COLO829 (cell line): ENCODE measurements around the gene IQGAP1.
A peak's percentile ranks its signal among the peaks of the same experiment; 100 is the strongest.

Experiments
- DNase-seq: peaks from one replicate; pipeline ENCODE4 v3.0.0; 2012; ENCODE audit warnings: low spot score

IQGAP1 gene

DNA sequence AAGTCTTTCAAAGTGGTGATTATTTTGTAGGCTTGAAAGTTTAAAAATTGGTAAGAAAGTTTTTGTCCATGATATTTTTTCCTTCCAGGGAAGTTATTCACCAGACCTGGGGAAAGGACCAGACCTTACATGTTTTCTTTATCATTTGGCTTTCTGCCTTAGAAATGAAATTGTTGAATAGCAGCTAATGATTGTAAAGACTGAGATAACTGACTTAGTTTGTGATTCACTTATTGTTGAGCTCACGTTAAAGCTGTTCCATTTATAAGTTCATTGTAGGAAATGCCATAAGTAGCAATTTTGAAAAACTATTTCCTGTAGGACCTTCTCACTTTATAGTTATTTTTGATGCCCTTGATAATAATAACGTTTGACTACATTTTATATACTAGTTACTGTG is 51.9 kb downstream of the IQGAP1 start:
- no peak for DNase-seq

DNA sequence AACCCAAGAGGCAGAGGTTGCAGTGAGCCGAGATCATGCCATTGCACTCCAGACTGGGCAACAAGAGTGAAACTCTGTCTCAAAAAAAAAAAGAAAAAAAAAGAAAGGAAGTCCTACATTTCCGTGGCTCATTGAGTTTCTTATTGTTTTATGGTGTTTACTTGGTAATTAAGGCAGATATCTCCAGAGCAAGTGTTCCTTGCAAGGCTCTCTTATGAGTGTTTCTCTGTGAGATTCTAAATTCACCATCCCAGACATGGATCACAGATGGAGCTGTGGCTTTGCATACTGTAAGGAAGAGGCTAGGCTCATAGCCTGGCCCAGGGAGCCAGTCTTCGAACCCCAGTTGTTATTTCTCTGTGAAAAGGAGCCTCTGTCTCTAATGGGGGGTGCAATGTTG is 53.0 kb downstream of the IQGAP1 start:
- DNase-seq = no peak

DNA sequence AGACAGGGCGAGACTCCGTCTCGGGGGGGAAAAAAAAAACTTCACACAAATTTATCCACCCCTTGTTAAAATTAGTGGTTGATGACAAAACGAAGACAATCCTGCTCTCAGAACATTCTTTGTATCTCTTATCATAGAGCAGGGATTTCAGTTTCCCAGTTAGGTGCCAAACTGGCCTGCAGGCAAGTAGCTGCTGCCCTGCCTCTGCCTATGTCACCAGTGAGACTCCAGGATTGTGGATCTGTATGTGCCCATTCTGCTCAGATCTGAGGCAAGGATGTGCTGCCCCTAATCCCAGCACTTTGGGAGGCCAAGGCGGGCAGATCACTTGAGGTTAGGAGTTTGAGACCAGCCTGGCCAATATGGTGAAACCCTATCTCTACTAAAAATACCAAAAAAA is 54.4 kb downstream of the IQGAP1 start:
- no peak for DNase-seq

DNA sequence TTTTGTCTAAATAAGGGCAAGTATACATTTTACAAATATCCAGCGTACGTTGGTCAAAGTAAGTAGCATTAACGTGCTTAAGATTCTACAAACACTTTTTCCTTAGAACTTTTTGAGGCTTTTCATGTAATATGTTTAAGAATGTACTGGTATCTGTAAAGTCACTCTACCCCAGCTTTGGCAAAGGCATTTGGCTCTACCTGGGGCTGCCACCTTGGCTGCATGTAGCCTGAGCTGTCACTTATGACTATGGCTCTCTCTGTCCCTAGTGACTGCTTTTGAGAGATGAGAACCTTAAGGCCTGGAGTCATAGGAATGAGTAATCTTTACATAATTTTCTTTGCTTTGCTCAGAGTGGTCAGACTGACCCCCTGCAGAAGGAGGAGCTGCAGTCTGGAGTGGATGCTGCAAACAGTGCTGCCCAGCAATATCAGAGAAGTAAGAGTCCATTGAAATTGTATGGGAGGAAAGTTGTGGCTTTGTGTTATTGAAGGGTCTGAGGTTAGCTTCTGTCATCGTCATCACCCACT is 61.2 kb downstream of the IQGAP1 start:
- no peak for DNase-seq

DNA sequence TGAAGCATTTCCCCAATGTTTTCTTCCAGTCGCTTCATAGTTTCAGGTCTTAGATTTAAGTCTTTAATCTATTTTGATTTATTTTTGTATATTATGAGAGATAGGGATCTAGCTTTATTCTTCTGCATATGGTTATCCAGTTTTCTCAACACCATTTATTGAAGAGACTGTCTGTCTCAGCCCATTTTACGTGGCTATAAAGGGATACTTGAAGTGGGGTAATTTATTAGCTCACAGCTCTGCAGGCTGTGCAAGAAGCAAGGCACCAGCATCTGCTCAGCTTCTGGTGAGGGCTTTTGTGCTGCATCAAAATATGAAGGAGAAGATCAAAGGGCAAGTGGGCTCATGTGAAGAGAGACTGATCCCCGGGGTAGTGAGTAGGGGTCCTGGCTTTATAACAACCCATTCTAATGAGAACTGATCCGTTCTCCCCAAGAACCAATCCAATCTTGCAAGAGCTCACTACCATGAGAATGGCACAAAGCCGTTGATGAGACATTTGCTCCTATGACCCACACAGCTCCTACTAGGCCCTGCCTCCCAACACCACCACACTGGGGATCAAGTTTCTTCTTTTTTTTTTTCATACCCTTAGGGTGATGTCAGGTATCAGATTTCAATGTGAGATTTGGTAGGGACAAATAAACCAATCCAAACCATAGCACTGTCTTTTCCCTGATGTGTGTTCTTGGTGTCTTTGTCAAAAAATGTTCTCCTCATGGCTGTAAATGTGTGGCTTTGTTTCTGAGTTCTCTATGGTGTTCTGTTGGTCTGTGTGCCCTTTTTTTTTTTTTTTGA is 63.2 kb downstream of the IQGAP1 start:
- DNase-seq = no peak

DNA sequence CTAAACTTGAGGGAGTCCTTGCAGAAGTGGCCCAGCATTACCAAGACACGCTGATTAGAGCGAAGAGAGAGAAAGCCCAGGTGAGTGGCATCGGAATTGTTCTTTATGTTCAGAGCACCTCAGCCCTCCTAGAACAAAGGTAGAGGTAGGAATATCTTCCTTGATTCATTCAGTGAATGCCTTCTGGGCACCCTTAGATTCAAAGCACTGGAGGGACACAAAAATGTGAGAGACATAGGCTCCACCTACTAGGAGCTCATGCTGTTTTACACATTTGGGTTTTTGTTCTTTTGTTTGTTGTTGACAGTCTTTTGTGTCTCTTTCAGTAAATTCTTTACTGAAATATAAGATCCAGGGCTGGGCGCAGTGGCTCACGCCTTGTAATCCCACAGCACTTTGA is 68.2 kb downstream of the IQGAP1 start:
- DNase-seq = no peak

DNA sequence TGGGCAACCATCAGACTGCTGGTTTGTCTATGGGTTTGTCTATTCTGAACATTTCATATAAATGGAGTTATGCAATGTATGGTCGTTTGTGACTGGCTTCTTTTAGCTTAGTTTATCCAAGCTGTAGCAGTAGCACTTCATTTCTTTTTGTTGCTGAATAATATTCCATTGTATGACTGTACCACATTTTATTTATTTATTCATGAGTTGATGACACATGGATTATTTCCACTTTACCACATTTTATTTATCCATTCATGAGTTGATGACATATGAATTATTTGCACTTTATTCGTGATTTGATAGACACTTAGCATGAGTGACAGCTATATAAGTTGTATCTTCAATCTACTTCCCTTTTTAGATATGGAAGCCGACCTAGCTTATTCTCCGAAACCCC is 70.0 kb downstream of the IQGAP1 start:
- no peak for DNase-seq

DNA sequence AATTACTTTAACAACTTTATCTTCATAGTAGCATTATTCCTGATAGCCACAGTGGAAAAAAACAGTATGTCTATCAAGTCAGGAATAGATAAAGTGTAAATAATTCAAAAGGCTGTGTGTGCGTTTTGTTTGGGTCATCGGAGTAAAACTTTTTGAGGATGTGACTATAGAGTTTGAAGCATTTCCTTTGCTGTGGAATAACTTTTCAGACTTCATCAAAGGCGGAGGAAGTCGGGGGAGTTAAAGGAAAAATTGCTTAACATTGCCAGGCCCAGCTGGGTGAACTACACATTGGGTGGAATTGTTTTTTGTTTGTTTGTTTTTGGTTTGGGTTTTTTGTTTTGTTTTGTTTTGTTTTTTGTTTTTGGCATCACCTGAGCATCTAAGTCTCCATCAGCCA is 71.3 kb downstream of the IQGAP1 start:
- DNase-seq = no peak

DNA sequence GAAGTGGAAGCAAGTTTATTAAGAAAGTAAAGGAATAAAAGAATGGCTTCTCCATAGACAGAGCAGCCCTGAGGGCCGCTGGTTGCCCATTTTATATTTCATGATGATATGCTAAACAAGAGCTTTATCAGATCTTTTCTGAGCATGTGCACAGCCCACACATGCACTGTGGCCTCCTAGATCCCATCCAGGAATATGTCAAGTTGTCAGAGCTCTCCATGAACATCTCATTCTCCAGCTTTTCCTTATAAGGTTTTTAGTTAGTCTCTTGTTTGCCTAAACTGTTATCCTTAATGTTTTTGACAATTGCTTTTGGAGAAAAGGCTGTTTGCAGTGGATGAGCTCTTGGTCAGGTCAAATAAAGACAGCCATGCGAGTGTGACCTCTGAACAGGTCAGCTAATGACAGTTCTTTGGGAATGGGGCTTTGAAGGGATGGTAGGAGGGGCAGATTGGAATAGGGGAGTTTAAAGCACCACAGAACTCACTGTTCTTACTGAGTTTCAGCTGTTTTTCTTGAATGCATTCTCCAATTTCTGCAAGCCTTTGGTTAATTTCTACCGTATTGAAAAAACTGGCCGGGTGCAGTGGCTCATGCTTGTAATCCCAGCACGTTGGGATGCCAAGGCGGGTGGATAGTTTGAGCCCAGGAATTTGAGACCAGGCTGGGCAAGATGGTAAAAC is 72.2 kb downstream of the IQGAP1 start:
- no peak for DNase-seq

DNA sequence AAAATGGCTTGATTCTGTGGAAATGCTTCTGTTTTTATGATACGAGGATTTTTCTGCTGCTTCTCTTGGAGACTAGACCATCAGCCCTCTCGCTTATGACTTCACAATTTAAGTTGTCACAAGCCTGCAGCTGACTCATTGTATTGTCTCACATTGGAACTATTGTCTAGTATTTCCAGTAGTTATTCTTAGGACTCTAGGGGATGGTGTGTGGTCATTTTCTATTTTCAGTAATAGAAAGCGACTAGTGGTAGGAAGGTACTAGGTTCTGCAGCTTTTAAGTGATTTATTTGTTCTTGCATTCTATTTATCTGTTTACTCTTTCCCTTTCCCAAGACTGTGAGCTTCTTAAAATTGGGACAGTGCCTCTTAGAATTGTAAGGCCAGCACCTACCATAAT is 75.3 kb downstream of the IQGAP1 start:
- no peak for DNase-seq

DNA sequence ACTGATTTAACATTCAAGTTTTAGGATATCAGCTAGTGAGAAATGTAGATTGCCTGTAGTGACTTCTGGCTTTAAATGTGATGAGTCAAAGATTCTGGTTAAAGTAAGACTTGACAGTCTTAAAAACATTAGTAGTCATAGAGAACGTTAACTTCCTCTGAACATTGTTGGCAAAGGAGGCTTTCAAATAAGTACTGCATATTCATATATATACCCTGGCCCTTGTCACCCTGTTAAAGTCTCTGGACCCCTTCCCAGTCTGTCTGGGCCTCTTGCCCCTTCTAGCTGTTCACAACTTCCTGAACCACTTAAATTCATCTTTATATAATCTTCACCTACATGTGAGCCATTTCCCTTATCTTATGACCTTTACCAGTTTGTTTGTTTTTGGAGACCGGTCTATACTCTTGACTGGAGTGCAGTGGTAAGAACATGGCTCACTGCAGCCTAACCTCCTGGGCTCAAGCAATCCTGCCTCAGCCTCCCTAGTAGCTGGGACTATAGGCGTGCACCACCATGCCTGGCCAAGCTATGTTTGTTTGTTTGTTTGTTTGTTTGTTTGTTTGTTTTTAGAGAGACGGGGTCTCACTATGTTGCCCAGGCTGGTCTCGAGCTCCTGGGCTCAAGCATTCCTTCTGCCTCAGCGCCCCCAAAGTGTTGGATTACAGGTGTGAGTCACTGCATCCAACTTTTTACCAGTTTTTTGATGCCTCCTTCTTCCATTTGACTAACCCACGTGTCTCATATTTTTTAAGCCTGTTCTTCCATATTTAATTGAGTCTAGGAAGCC is 77.3 kb downstream of the IQGAP1 start:
- DNase-seq = no peak

DNA sequence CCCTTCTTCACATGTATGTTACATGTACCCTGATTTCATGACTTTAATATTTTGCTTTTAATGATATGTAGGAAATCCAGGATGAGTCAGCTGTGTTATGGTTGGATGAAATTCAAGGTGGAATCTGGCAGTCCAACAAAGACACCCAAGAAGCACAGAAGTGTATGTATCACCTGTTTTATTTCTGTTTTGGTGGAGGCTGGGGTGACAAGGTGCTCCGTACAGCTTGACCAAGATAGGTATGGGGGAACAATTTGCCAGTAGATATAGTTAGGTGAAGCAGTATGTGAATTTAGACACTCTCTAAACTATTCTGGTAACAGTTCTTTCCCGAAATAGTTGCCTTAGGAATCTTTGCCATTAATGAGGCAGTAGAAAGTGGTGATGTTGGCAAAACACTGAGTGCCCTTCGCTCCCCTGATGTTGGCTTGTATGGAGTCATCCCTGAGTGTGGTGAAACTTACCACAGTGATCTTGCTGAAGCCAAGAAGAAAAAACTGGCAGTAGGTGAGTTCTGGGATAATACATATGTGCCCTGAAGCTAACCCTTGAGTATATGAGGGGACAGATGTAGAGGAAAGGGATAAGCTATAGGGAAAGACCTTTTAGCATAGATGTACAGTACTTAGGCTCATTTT is 78.0 kb downstream of the IQGAP1 start:
- no peak for DNase-seq

DNA sequence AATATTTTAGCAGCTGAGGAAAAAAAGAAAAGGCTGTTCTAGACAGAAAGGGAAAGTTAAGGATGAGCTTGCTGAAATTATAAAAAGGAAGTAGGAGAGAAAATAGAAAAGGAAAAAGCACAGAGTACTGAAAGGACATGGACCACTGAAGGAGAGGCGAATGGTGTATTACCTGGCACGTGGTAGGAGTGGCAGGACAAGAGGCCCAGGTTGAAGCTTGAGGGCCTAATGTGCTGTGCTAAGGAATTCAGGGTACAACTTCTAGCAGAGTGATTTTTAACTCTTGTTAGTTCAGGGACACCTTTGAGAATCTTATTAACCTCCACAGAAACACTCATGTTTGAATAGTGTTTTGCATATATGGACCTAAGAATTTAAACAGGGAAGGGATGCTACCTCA is 81.7 kb downstream of the IQGAP1 start:
- no peak for DNase-seq

DNA sequence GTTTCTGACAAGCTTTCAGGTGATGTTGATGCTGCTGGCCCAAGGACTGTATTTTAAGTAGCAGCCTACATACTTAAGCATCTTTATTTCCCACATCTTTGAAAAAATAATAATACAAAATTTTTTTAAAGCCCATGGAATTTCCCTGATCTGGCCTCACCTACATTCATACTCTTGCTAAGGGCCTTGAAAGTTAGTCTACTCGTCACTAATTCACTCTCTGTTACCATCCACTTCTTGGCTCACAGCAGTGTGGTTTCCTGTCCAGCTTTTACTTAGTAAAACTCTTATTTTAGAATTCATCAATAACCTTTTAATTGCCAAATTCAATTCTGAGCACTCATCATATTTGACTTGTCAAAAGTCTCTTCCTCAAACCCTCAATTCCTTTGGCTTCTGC is 82.4 kb downstream of the IQGAP1 start:
- no peak for DNase-seq

DNA sequence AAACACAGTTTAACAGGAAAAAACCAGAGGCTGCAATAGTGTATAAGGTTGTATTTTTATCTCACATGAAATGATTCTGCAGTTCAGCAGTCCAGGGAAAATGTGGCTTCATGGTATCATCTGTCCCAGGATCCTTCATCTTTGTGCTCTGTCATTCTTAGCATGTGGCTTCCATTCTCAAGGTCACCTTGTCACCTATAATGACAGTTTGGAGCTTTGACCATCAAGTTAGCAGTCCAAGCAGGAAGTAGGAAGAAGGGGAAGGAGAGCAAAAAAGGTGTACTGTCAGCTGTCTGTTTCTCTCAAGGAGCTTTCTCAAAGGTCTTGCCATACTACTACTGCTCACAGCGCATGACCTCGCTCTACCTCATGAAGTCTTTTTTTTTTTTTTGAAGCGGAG is 83.1 kb downstream of the IQGAP1 start:
- no peak for DNase-seq

DNA sequence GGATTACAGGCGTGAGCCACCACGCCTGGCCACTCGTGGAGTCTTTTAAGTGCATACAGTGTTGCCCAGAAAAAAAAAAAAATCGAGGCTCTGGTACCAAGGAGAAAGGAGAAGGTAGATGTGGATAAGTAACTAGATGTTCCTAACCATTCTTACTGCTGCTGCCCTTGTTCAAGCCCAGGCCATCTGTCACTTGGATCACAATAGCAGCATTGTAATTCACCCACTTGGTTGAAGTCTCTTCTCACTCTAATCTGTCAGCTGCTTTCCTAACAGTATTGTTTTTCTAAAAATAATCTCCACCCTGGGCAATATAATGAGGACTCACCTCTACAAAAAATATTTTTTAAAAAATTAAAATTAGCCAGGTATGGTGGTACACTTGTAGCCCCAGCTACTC is 83.7 kb downstream of the IQGAP1 start:
- DNase-seq = no peak

DNA sequence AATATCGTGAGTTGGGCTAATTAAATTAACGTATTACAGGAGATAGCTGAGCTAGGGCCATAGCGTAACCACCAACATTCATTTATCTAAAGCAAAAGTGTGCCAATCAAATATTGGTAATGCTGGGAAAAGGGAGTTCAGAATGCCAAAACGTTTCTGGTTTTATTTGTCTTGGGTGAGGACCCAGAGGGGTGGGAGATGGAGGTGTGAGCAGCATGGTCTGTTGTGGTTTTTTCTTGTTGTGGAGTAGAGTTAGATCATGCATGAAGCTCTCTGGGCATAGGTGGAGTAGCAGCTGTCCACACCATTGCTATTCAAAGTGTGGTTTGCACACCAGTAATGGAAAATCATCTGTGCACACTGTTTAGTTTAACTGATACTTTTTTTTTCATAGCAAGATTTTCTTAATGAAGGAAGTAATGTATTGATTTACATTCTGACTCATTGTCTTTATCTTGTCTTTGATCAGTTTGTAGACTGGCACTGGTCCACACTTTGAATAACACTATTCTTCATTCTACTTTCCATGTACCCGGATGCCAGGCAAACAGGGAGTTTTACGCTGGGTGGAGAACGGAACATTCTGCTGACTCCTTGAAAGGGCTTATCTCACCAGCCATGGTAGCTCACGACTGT is 90.9 kb downstream of the IQGAP1 start:
- DNase-seq = peak; percentile 63

DNA sequence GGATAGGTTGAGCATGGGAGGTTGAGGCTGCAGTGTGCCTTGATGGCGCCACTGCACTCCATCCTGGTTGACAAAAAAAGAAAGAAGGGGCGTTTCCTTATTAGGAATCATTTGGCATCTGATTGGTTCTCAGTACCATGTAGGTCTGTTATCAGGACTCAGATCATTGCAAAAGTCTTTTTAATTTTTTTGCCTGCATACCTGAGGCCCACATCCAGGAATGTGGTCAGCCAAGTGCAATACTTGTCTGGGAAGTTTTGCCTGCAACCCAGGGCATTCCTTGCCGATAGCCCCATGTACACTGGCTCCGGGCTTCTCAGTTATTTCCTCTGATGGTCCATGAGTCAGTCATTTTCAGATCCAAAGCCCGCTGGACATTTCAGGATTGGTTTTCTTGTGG is 91.6 kb downstream of the IQGAP1 start:
- DNase-seq = no peak

DNA sequence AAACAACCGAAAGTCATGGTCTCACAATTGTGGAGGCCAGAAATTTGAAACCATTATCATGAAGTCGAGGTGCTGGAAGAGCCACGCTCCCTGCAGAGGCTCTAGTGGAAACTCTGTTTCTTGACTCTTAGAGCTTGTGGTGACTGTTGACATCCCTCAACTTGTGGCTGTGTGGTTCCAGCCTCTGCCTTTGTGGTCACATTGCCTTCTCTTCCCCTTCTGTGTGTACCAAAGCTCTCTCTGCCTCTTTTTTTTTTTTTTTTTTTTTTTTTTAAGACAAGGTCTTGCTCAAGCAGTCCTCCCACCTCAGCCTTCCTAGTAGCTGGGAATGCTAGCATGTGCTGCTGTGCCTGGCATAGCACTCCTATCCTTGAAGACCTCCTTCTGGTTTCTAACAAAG is 93.0 kb downstream of the IQGAP1 start:
- no peak for DNase-seq

DNA sequence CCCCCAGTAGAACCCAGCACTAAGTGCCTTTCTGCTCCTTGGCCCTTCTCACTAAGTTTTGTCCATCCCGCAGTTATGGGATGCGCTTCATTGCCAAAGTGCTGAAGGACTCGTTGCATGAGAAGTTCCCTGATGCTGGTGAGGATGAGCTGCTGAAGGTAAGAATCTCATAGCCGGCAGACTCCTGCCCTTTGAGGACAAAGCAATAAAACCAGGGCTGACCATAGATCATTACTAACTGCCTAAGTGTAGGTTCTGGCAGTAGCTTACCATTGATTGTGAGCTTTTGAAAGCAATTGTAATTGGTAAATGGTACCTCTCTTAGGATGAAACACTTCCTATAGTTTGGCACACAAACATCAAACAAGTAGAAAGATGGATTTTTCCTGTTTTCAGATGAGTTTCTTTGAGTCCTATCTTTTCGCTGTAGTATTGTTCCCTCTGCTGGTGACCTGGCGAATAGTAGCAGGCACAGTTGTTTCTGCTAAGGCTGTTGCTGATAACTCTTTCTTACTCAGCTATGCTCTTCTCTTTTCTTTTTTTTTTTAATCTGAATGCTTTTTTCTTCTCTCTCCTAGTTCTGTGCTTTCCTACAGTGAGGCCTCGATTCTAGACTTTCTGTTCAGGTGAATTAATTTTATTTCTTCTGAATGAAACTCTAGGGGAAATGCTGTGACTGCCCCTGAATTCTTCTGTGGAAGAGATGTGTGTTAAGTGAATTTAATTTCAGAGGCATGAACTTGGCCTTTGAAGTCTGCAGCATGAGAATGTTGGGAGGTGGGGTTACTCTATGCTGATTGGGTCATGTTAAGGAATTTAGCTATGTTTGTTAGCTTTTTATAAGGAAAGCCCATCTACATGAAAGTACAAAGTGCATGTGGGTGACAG is 94.3 kb downstream of the IQGAP1 start:
- DNase-seq = peak; percentile 68

DNA sequence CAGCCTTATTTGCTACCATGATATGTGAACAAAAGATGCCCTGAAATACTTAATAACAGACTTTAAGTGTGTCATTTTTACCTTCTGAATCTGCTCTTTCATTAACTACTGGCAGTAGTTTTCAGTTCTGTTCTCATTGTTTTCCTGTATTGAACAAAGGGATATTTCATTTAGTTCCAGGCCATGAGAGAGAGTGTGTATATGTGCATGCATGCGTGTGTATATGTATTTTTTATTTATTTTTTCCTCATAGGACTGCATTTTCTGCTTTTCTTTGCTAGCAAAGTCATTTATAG is 94.9 kb downstream of the IQGAP1 start:
- DNase-seq = no peak
